8988T (cell line): ENCODE results near the gene GART.
A peak's percentile ranks its signal among the peaks of the same experiment; 100 is the strongest.

Source experiments
- DNase-seq: peaks from one replicate; pipeline ENCODE4 v3.0.0; 2011

Gene GART

DNA sequence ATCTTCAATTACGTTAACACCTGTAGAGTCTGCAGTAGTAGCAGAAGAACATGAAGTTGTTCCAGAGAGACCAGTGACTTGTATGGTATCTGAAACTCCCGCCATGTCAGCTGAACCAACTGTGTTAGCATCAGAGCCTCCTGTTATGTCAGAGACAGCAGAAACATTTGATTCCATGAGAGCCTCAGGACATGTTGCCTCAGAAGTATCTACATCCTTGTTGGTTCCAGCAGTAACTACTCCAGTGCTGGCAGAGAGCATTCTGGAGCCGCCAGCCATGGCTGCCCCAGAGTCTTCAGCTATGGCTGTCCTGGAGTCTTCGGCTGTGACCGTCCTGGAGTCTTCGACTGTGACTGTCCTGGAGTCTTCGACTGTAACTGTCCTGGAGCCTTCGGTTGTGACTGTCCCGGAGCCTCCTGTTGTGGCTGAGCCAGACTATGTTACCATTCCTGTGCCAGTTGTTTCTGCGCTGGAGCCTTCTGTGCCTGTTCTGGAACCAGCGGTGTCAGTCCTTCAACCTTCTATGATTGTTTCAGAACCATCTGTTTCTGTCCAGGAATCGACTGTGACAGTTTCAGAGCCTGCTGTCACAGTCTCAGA, 11.2 kb upstream of the GART start:
- no peak for DNase-seq

- DNase-seq = no peak
These were observed 10.4 kb upstream of the GART start for GRCh38 chr21:33552093-33552998.

- no peak for DNase-seq
These were observed 9.7 kb upstream of the GART start for GRCh38 chr21:33551664-33552063.

DNA sequence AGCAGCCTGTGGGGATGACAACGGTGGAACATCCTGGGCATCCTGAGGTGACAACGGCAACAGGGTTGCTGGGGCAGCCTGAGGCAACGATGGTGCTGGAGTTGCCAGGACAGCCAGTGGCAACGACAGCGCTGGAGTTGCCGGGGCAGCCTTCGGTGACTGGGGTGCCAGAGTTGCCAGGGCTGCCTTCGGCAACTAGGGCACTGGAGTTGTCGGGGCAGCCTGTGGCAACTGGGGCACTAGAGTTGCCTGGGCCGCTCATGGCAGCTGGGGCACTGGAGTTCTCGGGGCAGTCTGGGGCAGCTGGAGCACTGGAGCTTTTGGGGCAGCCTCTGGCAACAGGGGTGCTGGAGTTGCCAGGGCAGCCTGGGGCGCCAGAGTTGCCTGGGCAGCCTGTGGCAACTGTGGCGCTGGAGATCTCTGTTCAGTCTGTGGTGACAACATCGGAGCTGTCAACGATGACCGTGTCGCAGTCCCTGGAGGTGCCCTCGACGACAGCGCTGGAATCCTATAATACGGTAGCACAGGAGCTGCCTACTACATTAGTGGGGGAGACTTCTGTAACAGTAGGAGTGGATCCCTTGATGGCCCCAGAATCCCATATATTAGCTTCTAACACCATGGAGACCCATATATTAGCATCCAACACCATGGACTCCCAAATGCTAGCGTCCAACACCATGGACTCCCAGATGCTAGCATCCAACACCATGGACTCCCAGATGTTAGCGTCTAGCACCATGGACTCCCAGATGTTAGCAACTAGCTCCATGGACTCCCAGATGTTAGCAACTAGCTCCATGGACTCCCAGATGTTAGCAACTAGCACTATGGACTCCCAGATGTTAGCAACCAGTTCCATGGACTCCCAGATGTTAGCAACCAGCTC, 9.1 kb upstream of the GART start:
- no peak for DNase-seq

- DNase-seq = no peak
These were observed 8.2 kb upstream of the GART start for GRCh38 chr21:33549848-33550771.

- DNase-seq = no peak
These were observed 4.2 kb upstream of the GART start for GRCh38 chr21:33546086-33546485.

- no peak for DNase-seq
These were observed 2.7 kb upstream of the GART start for GRCh38 chr21:33544451-33545195.

DNA sequence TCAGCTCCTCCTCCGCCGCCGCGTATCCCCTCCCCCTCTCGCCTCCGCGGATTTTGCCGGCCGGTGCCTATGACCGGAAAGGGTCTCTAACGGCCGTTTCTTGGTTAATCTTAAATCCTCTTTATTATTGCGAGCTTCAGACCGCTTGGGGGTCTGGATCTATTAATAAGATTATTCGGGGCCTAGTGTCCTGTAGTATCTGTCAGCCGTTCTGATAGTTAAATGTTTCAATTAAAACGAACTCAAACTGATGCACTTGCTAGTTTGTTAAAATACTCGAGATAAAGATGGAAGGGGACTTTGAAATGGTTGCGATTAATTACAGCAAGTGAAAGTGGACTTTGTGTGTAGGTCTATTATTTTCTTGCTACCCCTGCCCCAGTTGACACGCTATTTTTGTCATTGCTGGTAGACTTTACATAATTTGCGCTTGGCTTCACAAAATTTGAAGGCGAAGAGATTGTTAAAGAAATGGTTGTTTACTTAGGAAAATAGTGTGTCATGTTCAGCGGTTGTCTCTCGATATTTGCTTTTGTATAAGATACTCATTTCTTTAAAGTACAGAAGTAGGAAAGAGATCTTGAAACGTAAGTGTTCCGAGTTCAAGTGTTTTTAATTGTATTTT, 1.7 kb upstream of the GART start:
- DNase-seq = no peak

DNA sequence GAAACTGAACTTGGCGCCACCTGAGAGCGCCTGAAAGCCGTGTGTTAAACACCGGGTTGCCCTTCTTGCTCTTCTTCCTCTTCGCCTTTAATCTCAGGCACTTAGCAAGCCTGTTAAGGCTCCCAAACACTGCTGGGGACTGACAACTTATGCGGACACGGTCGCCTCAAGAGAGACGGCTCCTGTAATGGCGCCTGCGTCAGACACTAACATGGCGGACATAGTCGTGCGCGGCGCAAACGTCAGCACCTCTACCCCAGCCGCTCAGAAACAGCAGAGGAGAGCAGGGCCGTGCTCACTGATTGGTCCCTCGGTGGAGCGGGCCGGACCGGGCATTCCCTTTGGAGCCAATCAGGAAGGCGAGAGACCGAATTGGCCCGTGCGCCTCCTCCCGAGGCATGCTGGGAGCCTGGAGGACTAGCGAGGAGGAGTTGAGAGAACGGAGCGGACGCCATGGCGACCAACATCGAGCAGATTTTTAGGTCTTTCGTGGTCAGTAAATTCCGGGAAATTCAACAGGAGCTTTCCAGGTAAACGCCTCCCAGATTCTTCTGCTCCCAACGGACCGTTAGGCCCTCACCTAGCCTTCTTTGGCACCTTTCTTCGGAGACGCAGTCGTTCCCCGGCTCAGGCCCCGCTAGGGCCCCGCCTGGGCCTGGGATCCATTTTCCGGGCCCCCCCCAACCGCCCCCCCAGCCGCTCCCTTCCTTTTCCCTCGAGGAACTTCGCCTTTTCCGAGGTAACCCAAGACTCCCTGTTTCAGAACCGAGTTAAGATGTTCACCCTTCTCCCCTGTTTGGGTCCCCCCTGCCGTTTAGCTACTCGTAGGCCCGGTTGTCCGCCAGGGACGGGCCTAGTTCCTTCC, 955 bp upstream of the GART start, which contains the start of gene SON:
Gene SON, plus strand, starts transcription at position 399 of the 865 bp plus-strand sequence. Its CDS starts 55 bp downstream, at position 454.
- peak; percentile 57 for DNase-seq

DNA sequence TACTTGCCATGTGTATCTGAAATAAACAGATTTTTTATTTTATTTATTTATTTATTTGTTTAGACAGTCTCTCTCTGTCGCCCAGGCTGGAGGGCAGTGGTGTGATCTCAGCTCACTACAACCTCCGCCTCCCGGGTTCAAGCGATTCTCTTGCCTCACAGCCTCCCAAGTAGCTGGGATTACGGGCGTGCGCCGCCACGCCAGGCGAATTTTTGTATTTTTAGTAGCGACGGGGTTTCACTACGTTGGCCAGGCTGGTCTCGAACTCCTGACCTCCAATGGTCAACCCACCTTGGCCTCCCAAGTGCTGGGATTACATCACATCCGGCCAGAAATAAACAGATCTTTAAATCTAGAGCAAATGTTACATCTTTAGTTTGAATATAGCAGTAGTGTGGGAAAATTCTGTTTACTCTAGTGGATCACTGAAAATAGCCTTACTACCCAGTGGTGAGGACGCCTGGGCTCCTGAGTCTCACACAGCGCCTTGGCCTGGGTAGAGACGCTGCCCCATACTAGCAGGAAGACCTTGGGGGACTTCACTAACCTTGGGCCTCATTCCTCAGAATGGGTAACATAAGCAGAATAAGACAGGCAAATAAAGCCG, 709 bp downstream of the GART start:
- no peak for DNase-seq

DNA sequence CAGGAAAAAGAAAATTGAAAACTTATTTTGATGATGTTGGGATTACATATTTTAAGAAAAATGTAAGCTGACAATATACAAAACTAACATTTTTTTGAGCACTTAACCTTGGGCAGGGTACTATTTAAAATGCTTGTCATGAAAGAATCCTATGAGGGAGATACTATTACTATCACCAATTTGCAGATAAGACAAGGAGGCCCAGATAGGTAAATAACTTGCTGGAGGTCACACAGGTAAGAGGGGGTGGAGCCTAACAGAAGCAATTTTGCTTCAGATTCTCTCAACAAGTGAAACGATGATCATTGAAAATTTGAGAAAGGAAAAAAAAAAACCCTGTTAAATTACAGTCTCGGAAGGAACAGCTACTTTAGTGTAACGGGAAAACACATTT, 1.2 kb downstream of the GART start:
- no peak for DNase-seq

DNA sequence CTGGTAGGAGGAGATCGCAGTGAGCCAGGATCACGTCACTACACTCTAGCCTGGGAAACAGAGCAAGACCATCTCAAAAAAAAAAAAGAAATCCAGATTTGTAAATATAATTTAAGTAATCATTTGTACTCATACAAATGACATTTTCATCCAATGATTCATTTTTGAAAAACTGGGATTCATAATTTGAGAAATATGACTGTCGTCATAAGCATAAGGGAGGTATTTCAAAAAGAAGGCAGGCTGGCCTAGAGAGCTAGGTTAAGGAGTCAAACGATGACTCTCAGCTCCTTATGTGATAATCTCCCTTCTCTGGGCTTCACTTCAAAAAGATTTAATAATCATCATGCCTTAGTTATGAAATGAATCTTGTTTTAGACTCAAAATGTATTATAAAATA, 2.3 kb downstream of the GART start:
- no peak for DNase-seq

- no peak for DNase-seq
These were observed 4.7 kb downstream of the GART start for GRCh38 chr21:33537212-33537611.

DNA sequence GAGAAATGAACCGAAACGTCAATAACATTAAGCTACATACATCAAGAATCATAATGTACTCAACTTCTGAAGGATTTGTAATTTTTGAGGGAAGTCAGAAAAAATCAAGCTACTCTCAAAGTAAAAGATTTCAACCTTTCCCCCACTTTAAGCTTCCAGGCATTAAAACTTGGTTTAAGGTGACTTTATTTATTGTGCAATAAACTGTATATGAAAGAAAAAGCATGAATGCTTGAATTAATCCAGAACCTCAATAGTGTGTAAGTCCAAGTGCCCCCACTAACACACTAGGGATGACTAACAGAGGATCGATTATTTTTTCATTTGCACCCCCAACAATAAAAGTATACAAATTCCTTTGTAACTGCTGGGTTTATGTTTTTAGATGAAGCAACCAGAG, 10.9 kb downstream of the GART start:
- no peak for DNase-seq

DNA sequence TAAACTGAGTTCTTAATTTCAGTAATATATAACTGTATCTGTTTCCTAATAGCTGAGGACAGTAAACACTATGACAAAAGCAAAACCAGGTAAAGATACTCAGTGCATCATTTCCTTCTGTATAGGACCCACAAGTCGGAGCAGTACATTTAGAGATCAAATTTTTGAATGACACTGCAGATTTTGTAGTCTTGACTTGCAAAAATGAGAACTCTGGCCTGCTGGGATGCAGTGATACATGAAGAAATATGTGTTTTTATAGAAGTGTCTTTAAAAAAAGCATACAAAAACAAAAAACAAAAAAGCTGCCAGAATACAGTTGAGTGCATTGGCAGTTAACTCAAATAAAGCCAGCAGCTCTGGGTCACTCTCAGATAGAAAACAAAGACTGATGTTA, 19.0 kb downstream of the GART start:
- DNase-seq = no peak

DNA sequence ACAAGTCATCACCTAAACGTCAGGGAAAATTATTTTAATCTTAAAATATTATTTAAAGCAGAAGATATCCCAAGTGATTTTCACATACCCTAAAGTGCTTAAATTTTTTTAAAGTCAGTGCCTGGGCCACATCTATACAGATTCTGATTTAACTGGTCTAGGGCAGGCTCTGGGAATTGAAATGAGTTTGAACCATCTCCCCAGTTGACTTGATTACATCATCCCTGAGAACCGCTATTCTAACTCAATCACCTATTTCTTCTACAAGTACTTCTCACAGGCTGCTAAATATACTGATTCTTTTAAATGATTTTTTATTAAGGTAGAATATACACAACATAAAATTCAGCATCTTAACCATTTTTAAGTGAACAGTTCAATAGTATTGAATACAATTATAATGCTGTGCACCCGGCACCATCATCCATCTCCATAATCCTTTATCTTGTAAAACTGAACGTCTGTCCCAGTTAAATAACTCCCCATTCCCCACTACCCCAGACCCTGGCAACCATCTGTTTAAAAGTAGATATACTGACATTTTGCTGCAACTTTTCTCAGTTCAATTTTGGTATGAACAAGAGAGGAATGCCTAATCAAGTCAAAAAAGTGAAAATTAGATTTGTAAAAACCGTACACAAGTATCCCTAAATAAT, 19.5 kb downstream of the GART start:
- no peak for DNase-seq

DNA sequence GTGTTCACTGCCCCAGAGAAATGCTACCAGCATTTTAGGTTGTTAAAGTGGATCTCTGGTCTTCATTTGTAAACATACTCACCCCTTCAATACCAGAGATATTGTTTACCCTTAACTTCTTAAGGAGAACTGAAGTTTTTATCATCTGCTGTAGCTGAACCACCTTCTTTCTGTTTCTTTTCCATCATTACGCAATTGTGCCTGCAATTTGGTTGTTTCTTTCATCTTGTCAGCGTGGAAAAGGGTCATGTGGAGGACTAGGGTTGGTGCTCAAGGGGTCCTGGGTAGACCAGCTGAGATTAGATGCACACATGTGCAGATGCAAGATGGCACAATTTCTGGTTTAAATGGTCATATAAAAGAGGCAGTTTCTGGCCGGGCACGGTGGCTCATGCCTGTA, 23.0 kb downstream of the GART start:
- DNase-seq = no peak

GRCh38 chr21:33514229-33514628, 27.7 kb downstream of the GART start:
- no peak for DNase-seq

DNA sequence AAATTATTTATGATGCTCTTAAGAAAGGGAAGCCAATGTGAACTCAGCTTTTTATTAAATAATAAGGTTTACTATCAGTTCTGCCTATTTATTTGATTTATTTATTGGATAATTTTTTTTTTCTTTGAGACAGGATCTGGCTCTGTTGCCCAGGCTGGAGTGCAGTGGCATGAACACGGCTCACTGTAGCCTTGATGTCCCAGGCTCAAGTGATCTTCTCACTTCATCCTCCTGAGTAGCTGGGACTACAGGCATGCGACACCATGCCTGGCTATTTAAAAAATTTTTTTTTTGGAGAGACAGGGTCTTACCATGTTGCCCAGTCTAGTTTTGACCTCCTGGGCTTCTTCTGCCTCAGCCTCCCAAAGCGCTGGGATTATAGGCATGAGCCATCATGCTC, 29.4 kb downstream of the GART start:
- DNase-seq = no peak
